ENCODE measurements around the gene PCSK5. TPM values are rescaled to one million over a fixed set of nuclear protein-coding genes. Genes with fewer than 3 reads are reported as not detected.

PCSK5 gene
- total and polyA plus RNA-seq, 8 donors: 0.37 to 86.3 (median 4.9) TPM

GRCh38 chr9:76390656-76391055 lies 500.2 kb downstream of the PCSK5 start:
- 20 to 40% (median 24%) methylated on average over 1 of the region's 1 CpG for WGBS, 5 donors
- no peak for DNase-seq
- intact Hi-C loops (cut with DNase I; ENCODE audit: low total_unique reads): no loop called here
- TF ChIP-seq POLR2A (IDR thresholded peaks at IDR 0.05): no peak
- TF ChIP-seq POLR2AphosphoS5 (IDR thresholded peaks at IDR 0.05): no peak
- no peak for TF ChIP-seq CTCF (IDR thresholded peaks at IDR 0.05)
- TF ChIP-seq EP300 (IDR thresholded peaks at IDR 0.05): no peak
- Histone ChIP-seq H3K27me3 (no peaks in the 10 kb centered on the region), H3K4me1 (peaks cover 5 to 37% (median 27%) of the 10 kb centered on the region in 4 donors), H3K9me3 (no peaks in the 10 kb centered on the region), H3K4me3 (no peak overlapping the region), H3K36me3 (peaks cover 12 to 36% (median 32%) of the 10 kb centered on the region in 4 donors), H3K27ac (peak overlapping the region in 4 of 5 donors; percentile 11 to 40 (median 18))

DNA sequence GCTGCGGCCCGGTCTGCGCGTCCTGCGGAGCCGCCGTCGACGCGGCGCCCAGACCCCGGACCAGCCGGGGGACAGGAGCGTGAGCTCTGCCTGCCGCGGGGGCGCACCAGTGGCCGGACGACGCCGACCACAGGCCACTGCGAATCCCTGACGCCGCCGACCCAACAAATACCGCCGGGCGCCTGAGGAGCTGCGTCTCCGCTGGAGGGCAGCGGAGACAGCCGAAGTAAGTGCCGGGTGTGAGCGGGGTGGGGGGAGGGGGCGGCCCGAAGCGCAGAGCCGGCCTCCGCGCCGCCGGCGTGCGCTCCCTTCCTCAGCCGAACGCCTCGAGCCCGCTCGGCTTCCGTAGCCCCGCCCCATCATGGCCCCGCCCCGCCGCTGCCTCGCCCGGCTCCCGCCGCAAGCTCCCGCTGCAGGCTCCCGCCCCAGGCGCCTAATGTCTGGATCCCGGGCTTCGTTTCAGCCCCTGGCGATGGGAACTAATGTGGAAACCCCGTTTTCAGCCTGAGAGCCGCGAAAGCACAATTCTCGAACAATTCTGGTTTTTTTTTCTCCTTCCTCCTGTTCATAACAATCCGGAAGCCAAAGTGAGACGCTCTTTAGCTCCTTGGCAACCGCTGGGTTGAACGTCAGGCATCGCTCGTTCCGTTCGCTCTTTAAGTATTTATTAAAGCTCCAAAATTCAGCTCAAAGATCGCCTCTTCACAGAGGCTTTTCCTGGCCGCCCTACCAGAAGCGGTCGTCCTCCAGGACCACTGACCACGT lies 503.9 kb downstream of the PCSK5 start, which contains the start of gene RFK:
Gene RFK (minus strand): TSS at position 232 of the 765 bp plus-strand sequence. CDS start 255 bp downstream, outside the sequence.
- peak within 1 kb of the TSS; percentile 68 to 90 (median 80) for H3K4me3 ChIP-seq
- peak; percentile 94 to 98 for DNase-seq
- WGBS, 5 donors: 0 to 1% (median 0%) methylated on average over 30 to 81 of the region's 81 CpGs
- intact Hi-C loops (cut with DNase I; ENCODE audit: low total_unique reads): no loop called here
- H3K27ac ChIP-seq: peak within 1 kb of the TSS; percentile 94 to 97 (median 95)
- no peaks in the 10 kb centered on the region for H3K9me3 ChIP-seq
- H3K27me3 ChIP-seq: no peaks in the 10 kb centered on the region
- H3K36me3 ChIP-seq: peaks cover 0 to 3% (median 0%) of the 10 kb centered on the region in 4 donors
- peak; percentile 27 to 83 (median 61) for TF ChIP-seq POLR2AphosphoS5 (IDR thresholded peaks at IDR 0.05)
- TF ChIP-seq POLR2A (IDR thresholded peaks at IDR 0.05): peak in 1 of 4 donors; percentile 73
- TF ChIP-seq CTCF (IDR thresholded peaks at IDR 0.05): peak in 4 of 7 experiments; percentile 24 to 53 (median 38)
- TF ChIP-seq EP300 (IDR thresholded peaks at IDR 0.05): no peak
- H3K4me1 ChIP-seq: peaks cover 5 to 39% (median 28%) of the 10 kb centered on the region in 4 donors

- H3K27me3 ChIP-seq: no peaks in the 10 kb centered on the region
- H3K9me3 ChIP-seq: no peaks in the 10 kb centered on the region
- no peak for TF ChIP-seq POLR2AphosphoS5 (IDR thresholded peaks at IDR 0.05)
- no peak for TF ChIP-seq EP300 (IDR thresholded peaks at IDR 0.05)
- TF ChIP-seq CTCF (IDR thresholded peaks at IDR 0.05): no peak
- TF ChIP-seq POLR2A (IDR thresholded peaks at IDR 0.05): no peak
- intact Hi-C loops (cut with DNase I; ENCODE audit: low total_unique reads): no loop called here
- H3K4me1 ChIP-seq: peaks cover 5 to 39% (median 28%) of the 10 kb centered on the region in 4 donors
- DNase-seq: peak; percentile 37 to 79
- 0 to 1% (median 1%) methylated on average over 11 of the region's 11 CpGs for WGBS, 5 donors
- peak overlapping the region; percentile 94 to 97 (median 95) for H3K27ac ChIP-seq
- peaks cover 0 to 3% (median 0%) of the 10 kb centered on the region in 4 donors for H3K36me3 ChIP-seq
- H3K4me3 ChIP-seq: peak overlapping the region; percentile 68 to 90 (median 80)
These were observed 504.4 kb downstream of the PCSK5 start for GRCh38 chr9:76394960-76395252.

GRCh38 chr9:76395381-76395780 lies 504.9 kb downstream of the PCSK5 start:
- no peak for DNase-seq
- H3K36me3 ChIP-seq: peaks cover 0 to 3% (median 0%) of the 10 kb centered on the region in 4 donors
- H3K4me3 ChIP-seq: peak overlapping the region; percentile 68 to 90 (median 80)
- intact Hi-C loops (cut with DNase I; ENCODE audit: low total_unique reads): no loop called here
- WGBS, 5 donors: 61 to 68% (median 65%) methylated on average over 10 of the region's 10 CpGs
- H3K27me3 ChIP-seq: no peaks in the 10 kb centered on the region
- peak overlapping the region in 4 of 5 donors; percentile 94 to 97 (median 95) for H3K27ac ChIP-seq
- no peaks in the 10 kb centered on the region for H3K9me3 ChIP-seq
- TF ChIP-seq POLR2AphosphoS5 (IDR thresholded peaks at IDR 0.05) (no peak), CTCF (IDR thresholded peaks at IDR 0.05) (no peak), POLR2A (IDR thresholded peaks at IDR 0.05) (no peak), EP300 (IDR thresholded peaks at IDR 0.05) (no peak)
- H3K4me1 ChIP-seq: peaks cover 5 to 36% (median 28%) of the 10 kb centered on the region in 4 donors

Data from stomach (tissue), 9 donors.